HG02973 (cell line): ENCODE measurements around the gene TNFAIP8.

Source experiments
- ATAC-seq: cut with Tn5 transposase; IDR thresholded peaks from one replicate; pipeline ENCODE4 v1.9.1; 2021; ENCODE audit warnings: moderate library complexity; ENCODE audit not compliant: unreplicated experiment

The TNFAIP8 gene

GRCh38 chr5:119345861-119346260 lies 10.0 kb upstream of the TNFAIP8 start:
- ATAC-seq = no peak

GRCh38 chr5:119346394-119346793 lies 9.4 kb upstream of the TNFAIP8 start:
- no peak for ATAC-seq

GRCh38 chr5:119347574-119347973 lies 8.2 kb upstream of the TNFAIP8 start:
- no peak for ATAC-seq

DNA sequence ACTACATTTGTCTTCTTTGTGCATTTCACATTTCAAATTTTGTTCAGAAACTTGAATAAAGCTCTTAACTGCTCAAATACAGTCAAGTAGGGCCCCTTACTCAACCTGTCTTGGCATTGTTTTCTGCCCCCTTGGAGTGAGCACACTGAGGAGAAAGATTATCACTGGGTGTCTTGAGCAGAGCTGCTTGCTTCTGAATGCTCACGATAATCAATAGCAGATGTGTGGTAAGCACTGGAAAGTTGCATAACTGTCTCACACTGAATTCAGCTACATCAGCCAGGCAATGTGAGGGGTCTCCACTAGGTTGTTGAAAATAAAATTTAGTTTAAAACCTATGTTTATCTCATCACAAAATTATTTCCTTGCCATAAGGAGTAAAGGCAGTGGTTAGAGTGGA lies 7.8 kb upstream of the TNFAIP8 start:
- ATAC-seq = no peak

DNA sequence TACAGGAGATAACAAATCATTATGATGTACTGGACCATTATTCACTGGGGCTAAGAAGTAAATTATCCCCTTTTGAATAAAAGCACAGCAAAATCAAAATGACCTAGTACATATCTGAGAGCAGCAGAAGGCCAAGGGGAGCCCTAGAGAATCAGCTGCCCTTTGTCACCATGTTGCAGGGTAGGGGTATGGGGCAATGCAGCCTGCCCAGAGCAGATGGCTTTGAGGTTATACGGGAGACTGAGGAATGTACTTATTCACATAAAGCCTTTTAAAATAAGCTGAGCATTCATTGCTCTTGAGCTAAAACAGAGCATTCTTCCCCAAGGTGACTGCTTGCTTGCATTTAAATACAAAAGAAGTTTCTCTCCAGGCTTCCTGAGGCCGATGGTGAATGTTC lies 2.6 kb upstream of the TNFAIP8 start:
- no peak for ATAC-seq

- peak; percentile 56 for ATAC-seq
These were observed 2.0 kb upstream of the TNFAIP8 start for GRCh38 chr5:119353686-119354366.

- ATAC-seq = no peak
These were observed 1.1 kb upstream of the TNFAIP8 start for GRCh38 chr5:119354537-119355243.

- peak; percentile 17 for ATAC-seq
These were observed 578 bp upstream of the TNFAIP8 start for GRCh38 chr5:119355244-119355638.

DNA sequence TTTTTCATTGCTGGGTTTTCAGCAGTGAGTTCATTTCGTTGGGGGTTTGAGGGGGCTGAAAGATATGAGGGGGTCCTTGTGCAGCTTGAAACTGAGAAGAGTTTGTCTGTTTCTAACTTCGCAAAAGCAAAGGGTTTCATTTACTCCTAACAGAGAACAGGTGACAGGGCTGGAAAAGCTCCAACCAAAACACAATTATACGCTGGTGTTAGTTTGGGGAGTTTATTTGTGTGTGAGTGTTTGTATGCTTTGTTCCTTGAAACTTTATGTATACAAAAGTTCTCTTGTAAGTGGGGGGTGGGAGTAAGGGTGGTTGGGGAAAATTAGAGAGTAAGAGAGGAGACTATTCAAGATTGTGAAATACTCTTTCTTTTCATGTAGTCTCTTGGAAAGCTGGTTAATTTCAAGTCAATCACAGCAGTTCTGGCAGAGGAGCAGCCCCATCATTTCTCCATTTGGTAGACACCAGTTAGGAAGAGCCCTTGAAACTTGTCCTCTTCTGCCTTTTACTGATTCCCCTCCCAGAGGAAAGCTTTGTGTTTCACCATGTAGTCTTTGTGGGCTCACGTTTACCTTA lies 881 bp downstream of the TNFAIP8 start:
- ATAC-seq = no peak

- no peak for ATAC-seq
These were observed 1.5 kb downstream of the TNFAIP8 start for GRCh38 chr5:119357270-119357669.

DNA sequence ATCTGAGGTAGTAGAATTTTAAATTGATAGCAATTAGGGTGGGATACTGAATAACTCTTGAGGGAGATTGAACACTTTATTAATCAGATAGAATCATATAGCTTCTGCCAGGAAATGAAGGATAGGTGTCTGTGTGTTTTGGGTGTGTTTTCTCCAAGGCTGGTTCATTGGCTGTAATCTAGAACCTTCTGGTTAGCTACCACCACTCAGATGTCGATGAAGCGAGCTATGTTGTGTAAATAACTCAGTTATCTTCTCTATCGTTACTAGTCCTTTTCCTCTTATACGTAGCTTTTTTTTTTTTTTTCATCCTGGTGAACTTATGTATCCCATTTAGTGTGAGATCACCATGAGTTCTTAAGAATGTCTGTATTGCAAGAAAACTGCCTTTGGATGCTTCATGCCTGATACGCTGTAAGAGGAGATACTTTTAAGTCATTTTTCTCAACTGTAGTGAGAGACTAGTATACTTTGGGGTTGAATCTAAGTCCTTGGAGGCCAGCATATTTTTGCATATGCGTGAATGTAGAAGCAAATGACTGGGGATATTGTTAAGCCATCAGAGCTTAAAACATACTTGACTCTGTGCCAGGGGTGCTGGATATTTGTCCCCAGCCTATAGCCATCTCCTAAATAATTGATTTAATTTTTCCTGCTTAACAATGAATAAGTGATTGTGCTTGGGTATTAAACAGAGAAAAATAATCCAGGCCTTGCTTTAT lies 2.1 kb downstream of the TNFAIP8 start:
- ATAC-seq = no peak

DNA sequence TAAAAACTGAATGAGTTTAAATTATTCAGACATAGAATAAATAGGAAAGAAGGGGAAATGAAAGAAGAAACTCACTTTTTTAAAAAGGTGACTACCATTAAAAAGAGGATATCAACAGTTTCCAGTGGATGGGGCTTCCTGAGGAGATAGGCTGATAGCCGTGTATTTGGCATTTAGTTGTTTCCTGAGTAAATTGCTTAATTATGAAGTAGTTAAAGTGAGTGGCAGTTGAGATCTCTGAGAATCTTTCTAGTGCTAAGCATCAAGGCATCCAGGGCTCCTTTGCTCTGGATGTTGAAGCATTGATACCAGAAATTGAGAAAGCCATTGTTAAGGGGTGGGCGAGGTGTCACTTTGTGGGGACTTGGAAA lies 2.7 kb downstream of the TNFAIP8 start:
- no peak for ATAC-seq

DNA sequence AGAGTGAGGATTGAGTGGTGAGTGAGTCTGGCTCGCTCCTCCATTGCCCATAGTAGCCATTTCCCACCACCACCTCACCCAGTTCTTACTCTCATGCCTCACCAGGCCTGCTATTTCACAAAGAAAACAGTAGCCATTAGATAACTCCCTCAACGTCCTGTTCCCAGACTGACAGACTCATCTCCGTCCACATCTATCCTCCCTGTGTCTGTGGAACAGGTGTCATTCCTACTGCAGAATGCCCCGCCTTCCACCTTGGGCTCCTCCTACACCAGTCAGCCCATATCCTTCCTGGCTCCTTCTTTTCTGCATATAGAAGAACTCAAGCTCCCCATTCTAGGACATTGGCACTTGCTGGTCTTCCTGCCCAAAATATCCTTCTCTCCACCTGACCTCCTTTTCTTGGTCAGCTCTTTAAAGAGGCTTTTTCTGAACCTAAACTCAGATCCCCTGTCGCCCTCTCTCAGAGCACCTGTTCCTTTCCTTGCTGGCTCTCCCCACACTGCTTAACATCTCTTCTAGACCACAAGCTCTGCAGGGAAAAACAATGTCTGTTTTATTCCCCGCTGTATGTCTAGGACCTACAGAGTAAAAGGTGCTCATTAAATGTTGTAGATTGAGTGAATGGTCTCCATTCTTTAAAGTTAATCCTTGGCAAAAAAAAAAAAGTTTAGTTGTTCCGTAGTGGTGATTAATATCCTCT lies 3.2 kb downstream of the TNFAIP8 start:
- no peak for ATAC-seq

GRCh38 chr5:119359737-119360413 lies 4.1 kb downstream of the TNFAIP8 start:
- no peak for ATAC-seq

- no peak for ATAC-seq
These were observed 5.2 kb downstream of the TNFAIP8 start for GRCh38 chr5:119360905-119361593.

DNA sequence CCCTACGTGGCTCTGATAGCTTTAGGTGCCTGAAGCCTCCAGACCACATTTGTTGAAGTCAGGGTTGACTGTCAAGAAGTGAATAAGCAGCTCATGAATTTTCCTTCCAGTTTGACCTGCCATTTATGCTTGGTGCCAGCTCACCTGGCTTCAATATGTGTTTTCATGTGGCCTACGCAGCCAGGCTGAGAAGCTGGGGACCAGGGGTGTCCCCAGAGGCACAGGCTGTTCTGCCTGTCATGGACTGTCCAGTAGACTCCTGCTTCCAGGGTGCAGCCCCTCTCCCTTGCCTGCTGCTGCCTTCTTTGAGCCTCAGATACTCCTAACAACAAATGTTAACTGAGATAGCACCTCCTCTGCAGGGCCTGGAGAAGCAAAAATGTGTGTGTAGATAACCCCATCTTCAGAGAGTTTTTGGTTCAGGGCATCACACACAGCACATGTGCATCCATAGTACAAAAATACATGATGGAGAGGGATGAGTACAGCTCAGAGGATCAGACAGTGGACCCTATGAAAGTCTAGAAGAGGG lies 5.8 kb downstream of the TNFAIP8 start:
- no peak for ATAC-seq

- ATAC-seq = no peak
These were observed 6.9 kb downstream of the TNFAIP8 start for GRCh38 chr5:119362714-119363113.

DNA sequence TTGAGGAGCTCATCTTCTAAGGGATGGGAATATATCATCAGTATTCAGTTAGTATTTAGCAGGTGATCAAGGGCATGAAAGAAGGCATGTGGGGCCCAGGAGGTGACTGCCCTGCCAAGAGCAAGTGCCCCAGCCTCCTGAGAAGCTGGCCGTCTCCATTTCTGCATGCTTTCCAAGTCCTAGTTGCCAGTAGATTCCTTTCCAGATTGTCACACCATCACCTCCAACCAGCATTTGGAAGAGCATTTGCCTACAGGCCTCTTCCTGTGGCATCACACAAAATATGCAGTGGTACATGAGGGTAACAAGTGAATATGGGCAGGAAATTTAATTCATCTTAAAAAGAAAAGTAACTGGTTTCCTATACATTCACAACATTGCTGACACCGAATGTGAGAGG lies 7.5 kb downstream of the TNFAIP8 start:
- no peak for ATAC-seq

- ATAC-seq = peak; percentile 24
These were observed 8.1 kb downstream of the TNFAIP8 start for GRCh38 chr5:119363936-119364335.
